AG04449 (cell line): ENCODE measurements around the gene PADI4.

Experiments used
- CTCF ChIA-PET: fragments of 350-600 bp; formaldehyde crosslinking; extraction: SDS; loops from one replicate; lab custom pipeline; 2021; ENCODE audit warnings: antibody characterized with exemption; lab: Yijun Ruan, JAX
- POLR2A ChIA-PET: fragments of 400-600, 350-600 bp; formaldehyde crosslinking; extraction: SDS; loops from one replicate; lab custom pipeline; 2020; ENCODE audit warnings: antibody characterized with exemption, inconsistent platforms; lab: Yijun Ruan, JAX
- DNase-seq: peaks from one replicate; pipeline ENCODE4 v3.0.0-alpha.2; 2010; ENCODE audit warnings: low read depth, low spot score
- H3K4me3 ChIP-seq: 2 replicates; pipeline ENCODE4 v1.5.1; 2011; ENCODE audit warnings: low read depth, mild to moderate bottlenecking, control low read depth, low read length
- CTCF ChIP-seq: IDR thresholded peaks from one replicate; pipeline ENCODE4 v1.5.1; 2011; ENCODE audit warnings: mild to moderate bottlenecking, moderate library complexity, low read length, control low read depth, inconsistent platforms; ENCODE audit not compliant: insufficient read depth; ENCODE audit errors: missing control alignments

Gene PADI4

GRCh38 chr1:17307946-17308345 is at the start of gene PADI4:
PADI4 (plus strand) TSS chr1:17308197; CDS start chr1:17308223, 26 bp downstream.
- no peak for TF ChIP-seq CTCF
- DNase-seq: no peak
- ChIA-PET CTCF (interaction anchor here (1.3 to 1.8 kb wide), 2 partner anchors 28 to 34 kb away, joined by 4 to 7 read pairs; no protein-coding TSS in a partner anchor), POLR2A (interaction anchor here (0.7 kb wide), 1 partner anchor 60 kb away, joined by 3 read pairs; no protein-coding TSS in a partner anchor)
- no peak within 1 kb of the TSS for H3K4me3 ChIP-seq

- ChIA-PET CTCF (interaction anchor here (1.0 to 10.5 kb wide), 8 partner anchors 9 to 137 kb away, joined by 3 to 100 read pairs (median 5); no protein-coding TSS in a partner anchor), POLR2A (interaction anchor here (1.2 kb wide), 1 partner anchor 12 kb away, joined by 3 read pairs; no protein-coding TSS in a partner anchor)
- TF ChIP-seq CTCF: no peak
- no peak overlapping the region for H3K4me3 ChIP-seq
- DNase-seq: no peak
These were observed 49.3 kb upstream of the PADI4 start for GRCh38 chr1:17258758-17259130.

GRCh38 chr1:17259233-17259873 is 48.6 kb upstream of the PADI4 start:
- ChIA-PET POLR2A (interaction anchor here (1.2 kb wide), 1 partner anchor 13 kb away, joined by 3 read pairs; no protein-coding TSS in a partner anchor), CTCF (interaction anchor here (1.0 to 10.5 kb wide), 7 partner anchors 15 to 137 kb away, joined by 3 to 100 read pairs (median 5); no protein-coding TSS in a partner anchor)
- H3K4me3 ChIP-seq: no peak overlapping the region
- no peak for DNase-seq
- no peak for TF ChIP-seq CTCF

- no peak overlapping the region for H3K4me3 ChIP-seq
- no peak for DNase-seq
- CTCF ChIA-PET: interaction anchor here (10.5 kb wide), 1 partner anchor 14 kb away, joined by 100 read pairs; no protein-coding TSS in a partner anchor
- POLR2A ChIA-PET: no interaction called here
- no peak for TF ChIP-seq CTCF
These were observed 47.7 kb upstream of the PADI4 start for GRCh38 chr1:17260264-17260663.

- POLR2A ChIA-PET: no interaction called here
These were observed 47.3 kb upstream of the PADI4 start for GRCh38 chr1:17260738-17261137.

More at GRCh38 chr1:17260738-17261137, 47.3 kb upstream of the PADI4 start:
- no peak for TF ChIP-seq CTCF
- no peak for DNase-seq
- no peak overlapping the region for H3K4me3 ChIP-seq
- CTCF ChIA-PET: interaction anchor here (0.9 to 10.5 kb wide), 3 partner anchors 11 to 18 kb away, joined by 3 to 100 read pairs (median 3); no protein-coding TSS in a partner anchor
